NCI-H460 (cell line): ENCODE results near the gene ABCC8. TPM values are rescaled to one million over a fixed set of nuclear protein-coding genes. Genes with fewer than 3 reads are reported as not detected.

Experiments used
- DNase-seq: peaks from one replicate; pipeline ENCODE4 v3.0.0-alpha.2; 2016; ENCODE audit warnings: low read depth; ENCODE audit errors: extremely low read depth
- total RNA-seq: library from RNA; depleted of rRNA; stranded (reverse); fragments of >200 nt; shearing (Covaris generic); gene quantifications from 2 replicates; pipeline ENCODE4 v1.2.3, GENCODE V29; 2014

ABCC8 gene
- total RNA-seq, 1 experiment from 2014 or later = not detected

DNA sequence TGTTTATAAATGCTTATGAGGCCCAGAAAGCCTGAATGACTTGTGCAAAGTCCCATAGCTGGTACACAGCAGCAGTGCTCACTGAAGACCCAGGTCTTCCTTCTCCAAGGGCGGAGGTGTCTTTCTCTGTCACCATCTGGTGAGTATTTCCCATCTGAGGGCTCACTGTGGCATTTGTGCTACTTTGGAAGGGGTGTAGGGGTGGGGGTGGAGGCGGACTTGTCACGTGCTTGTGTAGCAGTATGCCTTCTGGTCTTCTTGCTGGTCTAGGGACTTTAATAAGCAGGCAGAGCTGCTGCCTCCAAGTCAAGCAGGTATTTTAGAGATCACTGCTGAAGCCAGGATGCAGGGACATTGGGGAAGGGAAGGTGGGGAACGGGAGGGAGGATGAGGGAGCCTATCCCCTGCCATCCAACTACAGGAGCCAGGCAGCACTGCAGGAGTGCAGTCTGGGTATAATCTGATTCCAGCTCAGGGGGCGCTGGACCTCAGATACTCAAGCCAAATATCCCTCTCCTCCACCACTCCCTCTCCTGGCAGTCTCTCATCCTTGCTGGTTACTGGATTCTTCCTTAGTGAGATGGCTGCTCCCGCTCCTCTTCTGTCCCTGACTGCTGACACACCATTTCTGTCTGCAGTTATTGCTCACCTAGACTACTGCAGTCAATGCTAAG, 3.4 kb downstream of the ABCC8 start:
- DNase-seq = peak; percentile 36

DNA sequence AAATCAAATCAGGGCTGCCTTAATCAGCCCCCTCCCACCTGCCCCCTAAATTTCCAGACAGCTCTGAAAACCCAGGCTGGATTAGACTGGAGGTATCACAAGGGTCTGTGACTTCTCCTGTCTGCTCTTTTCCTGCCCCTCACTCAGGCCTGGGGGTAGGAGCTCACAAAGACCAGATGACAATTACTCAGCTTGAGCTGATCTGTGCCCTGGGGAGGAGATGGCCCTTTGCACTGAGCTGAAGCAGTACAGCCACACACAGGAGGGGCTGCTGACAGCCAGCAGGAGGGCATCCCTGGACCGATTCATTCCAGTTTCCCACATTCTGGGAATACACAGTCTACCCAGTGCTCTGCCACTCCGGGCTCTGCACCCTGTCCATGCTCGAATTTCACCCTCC, 4.2 kb downstream of the ABCC8 start:
- DNase-seq = no peak

DNA sequence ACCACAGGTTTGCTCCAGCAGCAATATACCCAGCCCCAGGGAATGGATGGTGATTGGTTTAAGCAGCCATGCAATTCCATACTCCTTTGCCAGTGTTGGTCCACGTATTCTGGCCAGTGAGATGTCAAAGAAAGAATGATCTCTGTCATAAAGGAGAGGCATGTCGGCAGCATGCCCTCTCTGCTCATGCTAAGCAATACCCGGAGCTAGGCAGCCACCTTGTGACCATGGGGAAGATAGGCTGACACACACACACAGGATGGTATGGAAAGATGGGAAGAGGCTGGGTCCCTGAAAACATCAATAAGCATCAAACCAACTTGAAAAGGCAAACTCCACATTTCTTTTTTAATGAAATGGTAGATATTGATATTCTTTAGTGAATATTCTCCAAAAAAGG, 5.1 kb downstream of the ABCC8 start:
- no peak for DNase-seq

DNA sequence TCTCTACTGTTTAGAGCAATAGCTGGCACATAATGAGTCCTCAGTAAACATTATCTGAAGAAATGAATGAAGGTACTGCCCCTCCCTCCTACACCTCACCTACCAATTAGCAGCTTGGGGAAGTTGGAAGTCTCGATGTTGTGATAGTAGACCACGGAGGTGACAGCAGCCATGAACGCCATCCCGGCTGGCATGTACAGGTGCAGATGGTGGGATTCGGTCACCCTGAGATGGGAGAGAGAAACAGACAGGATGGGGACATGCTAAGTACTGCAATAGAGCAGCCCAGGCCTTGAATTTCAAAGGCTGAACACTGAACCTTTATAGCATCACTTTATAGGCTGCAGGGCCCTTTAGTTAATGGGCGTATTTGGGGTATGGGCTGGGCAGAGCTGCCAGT, 6.6 kb downstream of the ABCC8 start:
- no peak for DNase-seq

DNA sequence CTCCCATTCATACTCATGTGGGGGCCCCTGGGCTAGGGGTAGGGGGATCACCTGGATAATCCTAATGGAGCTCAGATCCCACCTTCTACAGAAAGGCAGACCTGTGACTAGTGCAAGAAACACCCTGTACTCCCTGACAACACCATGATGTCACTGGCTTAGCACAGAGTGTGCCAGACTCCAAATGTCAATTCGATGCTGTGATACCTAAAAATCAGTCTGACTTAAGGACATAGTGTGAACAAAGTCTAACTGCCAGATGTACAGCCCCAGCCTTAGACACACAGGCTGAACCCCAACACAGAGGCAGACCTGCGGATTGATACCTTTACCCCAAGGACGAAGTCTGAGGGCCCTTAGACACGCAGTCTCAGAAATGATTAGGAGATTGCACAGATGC, 8.5 kb downstream of the ABCC8 start:
- no peak for DNase-seq

DNA sequence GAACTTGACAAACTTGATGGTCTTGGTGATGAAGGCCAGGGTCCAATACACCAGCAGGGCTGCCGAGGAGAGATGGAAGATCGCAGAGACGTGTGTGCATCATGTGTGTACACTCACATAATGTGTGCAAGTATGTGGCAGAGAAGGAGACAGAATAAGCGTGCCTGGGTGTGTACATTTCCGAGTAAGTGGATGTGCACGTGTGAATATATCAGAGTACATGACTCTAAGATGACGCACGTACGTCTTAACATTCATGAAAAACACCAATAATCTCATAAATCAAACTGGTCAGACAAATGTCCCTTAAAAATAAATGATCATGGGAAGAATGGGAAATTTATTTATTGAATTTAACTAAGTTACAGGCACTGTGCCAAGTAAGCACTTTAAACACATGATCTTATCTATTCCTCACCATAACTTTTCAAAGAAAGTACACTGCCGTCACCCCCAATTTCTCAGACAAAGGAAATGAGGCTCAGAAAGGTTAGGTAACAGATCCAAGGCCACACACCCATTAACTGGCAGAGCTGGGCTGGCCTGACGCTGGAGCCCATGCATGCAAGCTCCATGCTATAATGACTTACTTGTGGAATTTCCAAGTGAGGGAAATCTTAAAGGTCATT, 13.0 kb downstream of the ABCC8 start:
- DNase-seq = no peak

DNA sequence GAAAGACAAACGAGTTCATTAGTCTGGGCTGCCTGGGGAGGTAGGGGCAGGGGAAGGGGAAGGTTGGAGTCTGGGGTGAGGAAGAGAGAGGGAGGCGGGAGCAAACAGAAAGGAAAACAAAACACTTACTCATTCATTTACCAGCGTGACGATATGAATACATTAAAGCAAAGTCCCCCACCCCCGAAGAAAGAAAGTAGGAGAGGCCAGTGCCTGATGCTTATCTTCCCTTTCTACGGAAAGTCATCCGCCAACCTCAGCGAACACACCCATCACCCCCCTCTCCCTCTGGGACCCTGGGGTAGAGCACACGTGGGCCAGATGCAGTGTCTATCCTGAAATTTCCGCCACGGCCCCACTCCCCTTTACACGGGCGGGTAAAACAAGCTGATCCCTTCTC, 13.7 kb downstream of the ABCC8 start:
- no peak for DNase-seq

DNA sequence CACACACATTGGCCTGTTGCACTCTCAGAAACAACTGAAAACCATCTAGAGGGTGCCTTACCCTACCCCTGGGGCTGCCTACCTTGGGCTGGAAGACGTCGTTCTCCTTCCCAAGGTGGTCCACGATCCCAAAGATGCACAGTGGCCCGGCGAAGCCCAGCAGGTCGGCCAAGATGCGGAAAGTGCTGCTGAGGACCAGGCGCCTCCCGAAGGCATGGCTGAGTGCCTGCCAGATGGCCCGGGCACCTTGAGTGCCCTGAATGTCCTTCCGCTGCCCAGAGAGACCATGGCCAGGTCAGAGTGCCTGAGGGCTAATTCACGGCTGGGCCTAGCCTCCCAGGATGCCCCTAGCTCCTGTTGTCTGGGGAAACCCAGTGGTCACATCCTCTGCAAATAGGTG, 16.2 kb downstream of the ABCC8 start:
- DNase-seq = no peak

DNA sequence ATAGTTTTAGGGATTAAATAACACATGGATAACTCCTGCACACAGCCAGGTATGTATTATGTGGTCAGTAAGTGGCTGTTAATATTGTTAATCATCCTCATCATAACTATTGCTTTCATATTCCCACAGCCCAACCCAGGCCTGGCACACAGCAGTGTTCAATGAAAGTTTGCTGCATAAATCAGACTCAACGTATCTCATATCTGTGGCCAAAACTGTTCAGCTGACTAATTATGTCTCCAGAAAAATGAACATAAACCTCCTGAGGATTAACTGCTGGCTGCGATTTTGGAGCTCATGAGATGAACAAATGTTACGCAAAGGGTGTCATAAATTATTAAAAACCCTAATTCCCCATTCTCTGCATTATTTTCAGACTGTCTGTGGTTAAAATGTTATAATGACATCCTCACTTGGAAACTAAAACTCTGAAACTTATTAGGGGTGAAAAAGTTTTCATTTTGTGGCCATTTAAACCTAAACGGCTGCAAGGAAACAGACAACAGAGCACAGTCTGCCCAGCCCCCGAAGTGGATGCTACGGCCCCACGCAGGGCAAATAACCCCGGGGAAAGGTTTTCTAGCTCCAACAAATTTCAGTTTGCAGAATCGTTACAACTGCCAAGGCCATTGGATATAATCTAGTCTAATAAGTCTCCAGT, 17.3 kb downstream of the ABCC8 start:
- DNase-seq = no peak

DNA sequence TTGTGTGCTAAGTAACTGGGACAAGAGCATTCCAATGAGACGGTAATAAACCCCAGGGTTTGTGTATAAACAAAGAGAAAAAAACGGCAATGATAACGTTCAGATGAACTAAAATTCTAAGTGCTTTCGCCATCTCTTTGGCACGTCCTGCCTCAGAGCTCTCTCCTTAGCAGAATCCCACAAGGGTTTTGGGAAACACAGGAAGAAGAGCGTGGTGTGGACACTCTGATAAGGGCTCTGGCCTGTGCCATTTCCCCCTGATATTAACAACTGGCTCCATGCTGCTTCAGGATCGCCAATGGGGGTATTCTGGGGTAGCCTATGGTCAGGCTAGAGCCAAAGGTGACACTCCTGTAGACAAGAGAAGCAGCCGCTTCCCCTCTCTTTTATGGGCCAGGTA, 18.4 kb downstream of the ABCC8 start:
- DNase-seq = no peak

DNA sequence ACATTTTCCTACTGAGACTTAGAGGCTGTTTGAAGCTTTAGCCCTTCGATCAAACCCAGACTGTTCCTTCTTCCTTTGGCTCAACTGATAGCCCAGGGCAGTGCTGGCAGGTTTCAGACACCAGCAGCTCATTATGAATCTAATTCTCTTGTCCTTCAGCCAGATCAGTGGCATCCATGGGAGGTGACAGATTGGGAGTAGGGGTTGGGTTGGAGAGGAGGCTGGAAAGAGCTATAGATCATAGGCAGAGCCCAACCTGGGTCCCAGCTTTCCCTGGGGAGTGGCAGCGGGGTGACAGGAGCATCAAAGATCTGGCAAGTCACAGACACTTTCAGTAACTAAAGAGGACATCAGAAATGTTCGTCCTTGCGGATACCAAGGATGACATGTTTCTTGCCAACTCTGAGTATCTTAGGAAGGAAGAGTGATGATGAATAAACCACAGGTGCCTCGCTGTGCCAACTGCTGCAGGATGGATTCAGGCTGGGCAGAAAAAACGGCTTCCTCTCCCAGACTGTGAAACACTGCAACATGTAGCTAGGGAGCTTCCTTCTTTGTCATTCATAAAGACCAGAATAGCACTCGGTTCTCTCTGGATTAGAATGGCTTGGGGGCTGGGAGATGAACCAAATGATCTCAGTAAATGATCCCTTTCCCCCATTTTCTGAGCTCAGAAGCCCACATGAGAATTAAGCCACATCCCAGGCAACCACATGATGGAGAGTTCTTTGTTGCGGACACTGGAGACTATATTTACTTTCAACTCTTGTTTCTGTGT, 19.1 kb downstream of the ABCC8 start:
- DNase-seq = no peak

DNA sequence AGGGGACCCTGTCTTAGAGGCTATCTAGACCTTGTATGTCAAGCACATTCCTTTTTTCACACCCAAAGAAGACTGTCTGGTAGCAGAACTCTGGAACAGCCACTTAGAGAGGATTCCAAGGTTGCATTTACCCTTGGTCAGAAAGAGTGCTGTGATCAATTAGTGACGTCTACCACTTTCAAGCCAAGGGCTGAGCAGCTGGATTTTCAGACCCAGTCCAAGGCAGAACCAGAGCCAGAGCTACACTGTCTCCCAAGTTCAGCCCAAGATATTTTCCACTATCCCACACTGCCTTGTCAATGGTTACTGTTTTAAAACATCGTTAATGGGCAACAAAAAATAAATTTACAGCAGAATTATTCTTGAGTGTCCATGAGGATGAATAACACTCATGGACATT, 24.0 kb downstream of the ABCC8 start:
- DNase-seq = no peak

DNA sequence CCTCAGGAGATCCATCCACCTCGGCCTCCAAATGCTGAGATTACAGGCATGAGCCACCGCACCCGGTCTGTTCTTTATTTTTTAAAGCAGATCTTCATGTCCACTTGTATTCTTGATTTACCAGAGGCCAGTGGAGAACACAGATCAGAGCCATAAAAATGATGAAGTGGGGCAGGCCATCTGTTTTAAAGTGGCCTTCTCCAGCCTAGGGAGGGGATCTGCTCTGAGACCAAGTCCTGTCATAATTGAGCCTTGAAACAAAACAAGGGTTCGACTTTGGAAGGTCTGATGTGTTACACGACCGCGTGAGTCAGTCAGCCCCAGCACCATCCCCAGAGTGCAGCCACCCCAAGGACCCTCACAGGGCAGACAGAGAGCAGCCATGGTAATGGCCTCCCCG, 27.5 kb downstream of the ABCC8 start:
- no peak for DNase-seq

DNA sequence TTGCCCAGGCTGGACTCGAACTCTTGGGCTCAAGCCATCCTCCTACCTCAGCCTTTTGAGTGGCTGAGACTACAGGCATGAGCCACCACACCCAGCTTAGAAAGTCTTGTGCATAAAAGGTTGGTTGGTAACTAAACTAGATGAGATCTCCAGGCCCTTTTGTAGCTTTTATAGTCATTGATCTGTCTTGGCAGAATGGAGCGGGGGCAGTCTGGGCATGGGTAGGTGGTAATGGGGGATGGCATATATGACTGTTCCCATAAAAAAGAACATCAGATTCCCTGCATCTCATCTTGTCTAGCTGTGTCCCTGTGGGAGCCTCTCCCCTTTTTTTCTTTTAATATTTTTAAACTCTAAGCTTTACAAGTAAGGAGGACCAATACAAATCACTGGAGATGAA, 30.2 kb downstream of the ABCC8 start:
- DNase-seq = no peak

DNA sequence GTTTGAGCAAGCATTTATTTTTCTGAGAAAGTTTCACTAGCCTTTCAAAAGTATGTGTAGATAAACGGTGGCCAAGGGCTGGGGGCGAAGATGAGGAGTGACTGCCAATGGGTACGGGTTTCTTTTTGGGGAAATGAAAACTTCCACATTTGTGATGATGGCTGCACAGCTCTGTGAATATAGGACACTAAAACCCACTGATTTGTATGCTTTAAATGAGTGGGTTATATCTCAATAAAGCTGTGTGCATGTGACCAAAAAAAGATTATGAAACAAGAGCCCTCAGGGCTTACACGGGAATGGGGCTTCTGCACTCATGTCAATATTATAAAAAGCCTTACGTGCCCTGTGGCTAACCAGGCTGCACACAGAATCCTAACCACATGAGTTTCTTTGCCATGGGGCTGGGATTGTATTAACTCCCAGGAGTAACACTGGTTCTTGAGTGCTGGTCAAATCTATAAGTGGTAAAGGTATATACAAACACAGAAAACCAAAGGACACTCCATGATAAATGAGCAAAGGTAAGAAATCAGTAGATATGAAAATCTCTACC, 31.3 kb downstream of the ABCC8 start:
- DNase-seq = no peak

DNA sequence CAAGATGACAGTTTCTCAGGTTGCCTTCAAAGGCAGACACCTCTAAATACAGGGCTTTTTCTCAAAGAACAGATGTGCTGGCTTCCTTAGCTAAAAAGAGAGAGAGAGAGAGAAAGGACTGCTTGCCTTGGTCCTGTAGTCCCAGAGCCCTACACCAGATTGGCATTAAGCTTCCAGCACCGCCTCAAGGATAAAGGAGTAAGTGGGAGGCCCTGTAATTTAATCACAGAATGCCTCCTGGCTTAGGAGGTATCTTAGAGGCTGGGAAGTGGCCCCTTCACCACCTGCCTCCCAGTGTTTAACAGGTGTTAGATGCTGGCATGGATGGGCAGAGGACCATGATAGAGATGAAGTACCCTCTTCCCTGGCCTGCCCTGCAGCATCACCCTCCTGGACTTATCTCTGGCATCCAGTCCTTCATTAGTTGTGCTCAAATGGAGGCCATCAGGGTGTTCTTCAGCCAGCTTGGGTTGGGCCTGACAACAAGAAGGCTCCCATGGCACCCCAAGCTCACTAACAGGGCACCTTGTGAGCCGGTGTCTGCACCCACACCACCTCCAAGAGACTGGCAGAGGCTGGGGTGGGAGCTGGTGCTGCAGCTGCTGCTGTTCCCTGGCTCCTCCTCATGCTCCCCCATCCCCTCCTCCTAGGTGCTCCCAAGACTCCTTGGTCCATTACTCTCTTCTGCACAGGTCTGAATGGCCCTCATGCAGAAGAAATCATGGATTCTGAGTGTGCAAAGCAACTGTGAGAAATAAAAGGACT, 32.5 kb downstream of the ABCC8 start:
- DNase-seq = no peak

DNA sequence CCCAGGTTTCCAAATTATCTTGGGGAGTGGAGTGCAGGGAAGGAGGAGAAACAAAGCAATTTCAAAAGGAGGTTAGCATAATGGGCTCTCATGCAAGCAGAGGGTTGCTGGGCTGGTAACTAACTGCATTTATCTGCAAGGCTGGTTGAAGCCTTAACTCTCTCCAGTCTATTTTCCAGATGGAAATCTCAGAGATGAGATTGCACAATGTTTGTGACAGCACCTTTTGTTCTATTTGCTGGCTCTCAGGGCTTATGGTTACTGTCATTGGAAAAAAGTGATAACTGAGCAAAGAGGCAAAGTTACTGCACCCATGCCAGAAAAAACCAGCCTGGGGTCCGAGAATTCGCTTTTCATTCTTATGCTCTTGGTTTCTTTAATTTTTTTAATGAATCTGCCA, 33.2 kb downstream of the ABCC8 start:
- DNase-seq = no peak

DNA sequence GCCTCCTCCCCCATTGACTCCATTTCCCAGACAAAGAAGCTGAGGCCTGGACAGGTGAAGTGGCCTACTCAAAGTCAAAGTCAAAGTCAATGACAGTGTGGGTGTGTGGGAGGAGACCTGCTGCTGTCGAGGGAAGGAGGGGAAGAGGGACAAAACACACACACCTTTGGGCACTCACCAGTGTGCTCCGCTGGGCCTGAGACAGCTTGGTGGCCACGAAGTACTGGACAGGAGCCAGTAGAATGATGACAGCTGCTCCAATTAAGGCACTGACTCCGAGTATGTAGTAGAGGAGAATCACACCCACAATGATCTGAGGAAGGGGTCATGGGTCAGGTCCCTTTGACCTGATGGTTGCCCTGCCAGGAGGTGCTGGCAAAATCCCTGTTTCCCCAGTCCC, 33.6 kb downstream of the ABCC8 start:
- no peak for DNase-seq

DNA sequence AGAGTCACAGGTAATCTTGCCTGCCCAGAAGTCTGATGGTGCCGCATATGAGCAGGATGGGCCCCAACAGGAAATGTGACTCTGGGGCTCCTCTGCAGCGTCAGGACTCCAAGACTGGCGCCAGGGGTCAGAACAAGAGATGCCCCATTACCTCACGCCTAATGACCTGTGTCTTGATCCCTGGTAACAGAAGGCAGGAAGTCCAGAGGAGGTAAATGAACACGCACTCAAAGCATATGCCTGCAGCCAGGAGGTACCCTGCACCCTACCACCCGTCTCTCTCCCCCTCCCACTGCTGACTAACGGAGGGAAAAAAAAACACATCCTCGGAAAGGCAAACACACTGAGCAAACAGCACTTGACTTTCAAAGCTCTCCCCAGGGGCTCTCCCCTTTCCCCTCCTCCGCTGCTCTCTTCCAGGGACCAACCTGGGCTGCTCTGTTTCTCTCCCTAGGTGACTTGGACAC, 37.3 kb downstream of the ABCC8 start:
- DNase-seq = no peak

DNA sequence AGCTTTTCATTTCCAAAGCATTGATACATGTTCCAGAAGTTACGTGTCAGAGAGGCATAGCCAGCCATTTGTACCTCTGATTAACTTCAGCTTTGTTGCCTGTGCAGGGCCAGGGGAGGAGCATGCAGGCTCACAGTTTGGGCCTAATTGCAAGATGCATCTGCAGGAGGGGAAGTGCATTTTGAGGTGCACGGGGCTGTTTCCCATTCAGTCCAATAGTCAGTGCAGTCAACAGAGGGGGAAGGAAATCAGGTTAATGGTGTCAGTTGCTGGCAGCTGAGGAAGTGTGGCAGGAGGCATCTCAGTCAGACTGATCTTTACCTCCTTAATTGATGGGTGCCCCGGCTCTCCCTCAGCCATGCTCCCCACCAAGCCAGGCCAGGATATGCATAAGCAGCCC, 39.3 kb downstream of the ABCC8 start:
- DNase-seq = no peak
